ENCODE data around the gene UBE2Q2.
"Not testable (repeated sequence)": the region's sequence is repeated elsewhere in the genome, so short reads cannot be mapped to it uniquely, and the experiment has no call there.

The UBE2Q2 gene

GRCh38 chr15:75850708-75851107, 7.5 kb downstream of the UBE2Q2 start:
- ChIA-PET POLR2A (no interaction called here), CTCF (no interaction called here)
- no peak for DNase-seq (ENCODE audit: extremely low spot score)
- TF ChIP-seq FOXK2 (IDR thresholded peaks at IDR 0.05) (no peak), LEF1 (IDR thresholded peaks at IDR 0.05; ENCODE audit: borderline replicate concordance) (no peak), TARDBP (IDR thresholded peaks at IDR 0.05) (no peak), ELF4 (IDR thresholded peaks at IDR 0.05) (no peak), FOXA1 (IDR thresholded peaks at IDR 0.05) (no peak), L3MBTL2 (conservative IDR thresholded peaks at IDR 0.05) (no peak), SP1 (IDR thresholded peaks at IDR 0.05) (no peak), FOXM1 (IDR thresholded peaks at IDR 0.05; ENCODE audit: borderline replicate concordance) (no peak), SUZ12 (IDR thresholded peaks at IDR 0.05) (no peak), ARNT (IDR thresholded peaks at IDR 0.05) (no peak), CTBP1 (IDR thresholded peaks at IDR 0.05; ENCODE audit: borderline replicate concordance) (no peak), ZNF384 (IDR thresholded peaks at IDR 0.05) (no peak), BHLHE40 (IDR thresholded peaks at IDR 0.05; ENCODE audit: borderline replicate concordance) (no peak), NFRKB (IDR thresholded peaks at IDR 0.05) (no peak), HDGF (IDR thresholded peaks at IDR 0.05; ENCODE audit: borderline replicate concordance) (no peak)
- TF ChIP-seq, protein P1, sequence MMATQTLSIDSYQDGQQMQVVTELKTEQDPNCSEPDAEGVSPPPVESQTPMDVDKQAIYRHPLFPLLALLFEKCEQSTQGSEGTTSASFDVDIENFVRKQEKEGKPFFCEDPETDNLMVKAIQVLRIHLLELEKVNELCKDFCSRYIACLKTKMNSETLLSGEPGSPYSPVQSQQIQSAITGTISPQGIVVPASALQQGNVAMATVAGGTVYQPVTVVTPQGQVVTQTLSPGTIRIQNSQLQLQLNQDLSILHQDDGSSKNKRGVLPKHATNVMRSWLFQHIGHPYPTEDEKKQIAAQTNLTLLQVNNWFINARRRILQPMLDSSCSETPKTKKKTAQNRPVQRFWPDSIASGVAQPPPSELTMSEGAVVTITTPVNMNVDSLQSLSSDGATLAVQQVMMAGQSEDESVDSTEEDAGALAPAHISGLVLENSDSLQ (IDR thresholded peaks at IDR 0.05): no peak

DNA sequence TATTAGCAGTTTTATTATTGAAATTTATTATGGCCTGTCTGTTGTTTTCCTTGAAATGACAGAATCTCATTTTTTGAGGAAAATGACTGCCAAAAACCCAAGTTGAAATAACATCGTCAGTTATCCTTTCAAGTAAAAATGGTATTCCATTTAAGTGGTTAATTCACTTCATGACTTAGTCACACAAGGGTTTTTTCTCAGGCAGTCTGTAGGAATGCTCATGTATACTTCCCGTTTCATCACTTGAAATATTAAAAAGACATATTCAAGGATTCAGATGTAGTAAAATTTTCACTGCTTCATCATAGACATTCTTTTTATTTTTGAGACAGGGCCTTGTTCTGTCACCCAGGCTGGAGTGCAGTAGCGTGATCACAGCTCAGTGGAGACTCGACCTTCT, 8.3 kb downstream of the UBE2Q2 start:
- POLR2A ChIA-PET: interaction anchor here (0.6 kb wide), 1 partner anchor 400 kb away, joined by 3 read pairs; no protein-coding TSS in a partner anchor
- CTCF ChIA-PET; DNase-seq (ENCODE audit: extremely low spot score): not testable (repeated sequence)

- no peak for TF ChIP-seq CTBP1 (IDR thresholded peaks at IDR 0.05; ENCODE audit: borderline replicate concordance)
- TF ChIP-seq SP1 (IDR thresholded peaks at IDR 0.05): no peak
- no peak for TF ChIP-seq FOXM1 (IDR thresholded peaks at IDR 0.05; ENCODE audit: borderline replicate concordance)
- TF ChIP-seq NFRKB (IDR thresholded peaks at IDR 0.05): no peak
- TF ChIP-seq SUZ12 (IDR thresholded peaks at IDR 0.05): no peak
- no peak for TF ChIP-seq TARDBP (IDR thresholded peaks at IDR 0.05)
- TF ChIP-seq ARNT (IDR thresholded peaks at IDR 0.05): no peak
- TF ChIP-seq, protein P1 (IDR thresholded peaks at IDR 0.05): no peak
- TF ChIP-seq ELF4 (IDR thresholded peaks at IDR 0.05): no peak
- POLR2A ChIA-PET: interaction anchor here (1.6 kb wide), 1 partner anchor 15 kb away, joined by 7 read pairs; the partner anchor contains the start of gene UBE2Q2
- DNase-seq (ENCODE audit: extremely low spot score): no peak
- CTCF ChIA-PET: no interaction called here
Observed at GRCh38 chr15:75857886-75858285, 14.6 kb downstream of the UBE2Q2 start.

DNA sequence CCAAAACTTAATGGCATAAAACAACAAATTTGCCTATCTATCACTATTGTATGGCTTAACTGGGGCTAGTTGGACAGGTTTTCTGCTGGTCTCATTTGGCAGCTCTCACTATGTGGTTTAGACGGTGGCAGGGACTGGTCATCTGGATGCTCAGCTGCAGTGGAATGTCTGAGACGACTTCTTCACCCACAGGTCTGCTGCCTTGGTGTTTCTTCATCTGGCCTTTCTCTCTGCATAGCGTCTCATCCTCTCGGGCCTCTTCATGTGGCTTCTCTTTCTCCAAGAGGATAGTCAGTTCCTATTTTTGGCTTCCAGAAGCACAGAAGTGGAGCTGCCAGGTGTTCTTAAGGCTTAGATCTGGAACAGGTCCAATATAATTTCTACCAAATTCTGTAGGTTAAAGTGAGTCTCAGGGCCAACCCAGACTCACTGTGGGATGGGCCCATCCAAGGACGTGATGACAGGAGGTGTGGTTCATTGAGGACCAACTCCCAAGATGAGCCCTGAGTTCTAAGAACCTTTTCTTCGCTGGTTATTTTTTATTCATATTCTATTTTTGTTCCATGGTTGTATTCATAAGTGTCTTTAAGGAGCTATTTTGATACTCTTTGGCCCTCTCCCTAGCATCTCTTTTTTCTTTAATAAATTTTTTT, 18.6 kb downstream of the UBE2Q2 start:
- ChIA-PET POLR2A (interaction anchor here (0.6 kb wide), 1 partner anchor 19 kb away, joined by 3 read pairs; the partner anchor contains the start of gene UBE2Q2), CTCF (interaction anchor here (0.5 to 0.6 kb wide), 2 partner anchors 223 to 249 kb away, joined by 4 to 6 read pairs; no protein-coding TSS in a partner anchor)
- TF ChIP-seq FOXA1 (IDR thresholded peaks at IDR 0.05) (no peak), FOXM1 (IDR thresholded peaks at IDR 0.05; ENCODE audit: borderline replicate concordance) (no peak), LEF1 (IDR thresholded peaks at IDR 0.05; ENCODE audit: borderline replicate concordance) (no peak), ARNT (IDR thresholded peaks at IDR 0.05) (no peak), HDGF (IDR thresholded peaks at IDR 0.05; ENCODE audit: borderline replicate concordance) (no peak)
- DNase-seq (ENCODE audit: extremely low spot score): no peak

DNA sequence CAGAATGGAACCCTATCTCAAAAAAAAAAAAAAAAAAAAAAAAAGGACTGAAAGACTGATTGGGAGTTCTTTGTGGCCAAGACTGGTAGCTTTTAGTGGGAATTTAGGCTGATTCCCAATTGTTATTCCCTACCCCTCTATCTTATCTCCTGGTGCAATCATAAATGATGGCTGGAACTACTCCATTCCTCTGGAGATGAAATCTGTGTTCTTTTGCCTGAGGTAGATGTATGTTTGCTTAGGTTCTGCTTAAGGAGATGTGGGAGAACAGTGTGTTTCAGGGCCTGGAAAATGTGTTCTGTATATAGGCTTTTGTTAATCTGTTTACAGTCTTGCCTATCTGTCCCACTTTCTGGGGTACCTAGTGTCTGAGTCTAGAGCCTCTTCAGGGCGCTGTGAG, 19.5 kb downstream of the UBE2Q2 start:
- TF ChIP-seq ZNF384 (IDR thresholded peaks at IDR 0.05): no peak
- POLR2A ChIA-PET: interaction anchor here (0.6 kb wide), 1 partner anchor 20 kb away, joined by 3 read pairs; the partner anchor contains the start of gene UBE2Q2
- CTCF ChIA-PET: interaction anchor here (0.6 kb wide), 1 partner anchor 248 kb away, joined by 4 read pairs; no protein-coding TSS in a partner anchor
- no peak for DNase-seq (ENCODE audit: extremely low spot score)

- ChIA-PET CTCF (no interaction called here), POLR2A (no interaction called here)
- TF ChIP-seq LEF1 (IDR thresholded peaks at IDR 0.05; ENCODE audit: borderline replicate concordance) (no peak), ZNF384 (IDR thresholded peaks at IDR 0.05) (peak; percentile 13; the same call in 1 of the 2 replicates)
- no peak for DNase-seq (ENCODE audit: extremely low spot score)
Observed at GRCh38 chr15:75864213-75865059, 21.2 kb downstream of the UBE2Q2 start.

GRCh38 chr15:75866045-75866444, 22.8 kb downstream of the UBE2Q2 start:
- DNase-seq (ENCODE audit: extremely low spot score); POLR2A ChIA-PET: not testable (repeated sequence)
- CTCF ChIA-PET: interaction anchor here (0.6 kb wide), 1 partner anchor 184 kb away, joined by 3 read pairs; no protein-coding TSS in a partner anchor
